C4-2B (cell line): ENCODE results near the gene UGT1A6.

Experiments
- H3K27ac ChIP-seq: fragments of 450-650 bp; 2 replicates; pipeline ENCODE4 v1.5.1; 2017
- CTCF ChIP-seq: fragments of 450-650 bp; conservative IDR thresholded peaks from 2 replicates; pipeline ENCODE4 v1.5.1; 2017; ENCODE audit warnings: mild to moderate bottlenecking
- ZFX ChIP-seq: fragments of 450-650 bp; IDR thresholded peaks from 2 replicates; pipeline ENCODE4 v1.6.1; 2017

The UGT1A6 gene

GRCh38 chr2:233799716-233800115 lies 107.0 kb downstream of the UGT1A6 start:
- H3K27ac ChIP-seq = no peak overlapping the region
- TF ChIP-seq ZFX = no peak
- TF ChIP-seq CTCF = no peak

GRCh38 chr2:233800208-233800607 lies 107.5 kb downstream of the UGT1A6 start:
- no peak overlapping the region for H3K27ac ChIP-seq
- no peak for TF ChIP-seq ZFX
- TF ChIP-seq CTCF = no peak

DNA sequence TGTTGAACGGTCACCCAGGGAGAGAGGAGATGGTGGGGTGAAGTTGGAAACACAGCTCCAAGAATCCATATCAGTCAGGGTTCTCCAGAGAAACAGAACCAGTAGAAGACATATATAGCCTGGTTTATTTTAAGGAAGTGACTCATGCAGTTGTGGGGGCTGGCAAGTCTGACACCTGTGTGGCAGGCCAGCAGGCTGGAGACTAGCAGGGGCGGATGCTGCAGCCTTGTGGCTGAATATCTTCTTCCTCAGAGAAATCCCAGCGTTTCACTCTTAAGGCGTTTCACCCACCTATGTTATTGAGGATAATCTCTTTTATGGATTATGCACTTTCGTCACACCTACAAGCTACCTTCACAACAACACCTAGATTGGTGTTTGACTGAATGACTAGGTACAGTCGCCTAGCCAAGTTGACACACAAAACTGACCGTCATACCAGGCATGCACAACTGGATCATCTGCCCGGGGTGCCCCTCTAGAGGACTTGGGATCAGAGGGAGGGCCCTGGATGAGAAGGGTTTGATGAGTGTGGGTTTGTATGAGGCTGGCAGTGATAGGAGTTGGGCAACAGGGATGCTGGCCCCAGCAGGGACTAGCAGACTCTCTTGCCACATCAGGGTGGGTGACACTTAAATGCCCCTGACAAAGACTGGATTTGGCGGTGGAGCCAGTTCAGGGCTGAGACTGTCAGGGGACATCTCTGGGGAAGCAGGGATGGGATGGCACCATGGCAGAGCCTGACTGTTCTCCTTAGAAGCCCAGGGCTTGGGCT lies 108.9 kb downstream of the UGT1A6 start:
- H3K27ac ChIP-seq = no peak overlapping the region
- TF ChIP-seq ZFX (no peak), CTCF (no peak)

DNA sequence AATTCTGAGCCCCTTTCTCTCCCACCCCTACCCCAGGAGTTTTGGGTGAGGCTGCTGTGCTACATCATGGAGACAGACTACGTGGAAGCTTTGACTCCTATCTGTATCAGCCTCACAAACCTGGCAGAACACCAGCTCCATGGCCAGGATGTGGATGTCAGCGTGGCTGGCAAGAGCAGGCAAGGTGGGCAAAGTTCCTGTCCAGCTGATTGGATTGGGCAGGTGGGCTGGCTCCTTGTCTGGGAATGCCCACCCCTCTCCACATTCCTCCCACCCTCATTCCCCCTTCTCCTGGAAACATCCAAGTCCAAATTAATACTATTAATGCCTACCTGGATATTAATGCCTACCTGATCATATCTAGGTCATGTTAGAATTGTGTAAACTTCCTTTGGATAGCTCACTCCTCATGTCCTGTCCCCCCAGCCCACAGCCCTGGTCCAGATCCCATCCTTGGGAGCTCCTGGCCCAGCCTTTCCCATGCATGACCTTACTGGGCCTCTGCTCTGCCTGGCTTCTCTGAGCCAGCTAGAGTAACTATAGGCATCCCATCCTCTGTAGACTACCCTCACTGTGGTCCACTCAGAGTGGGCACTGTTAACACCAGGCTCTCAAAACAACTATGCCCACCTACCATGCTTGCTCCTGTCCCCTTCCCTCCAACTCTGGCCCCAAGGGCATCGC lies 109.6 kb downstream of the UGT1A6 start:
- no peak for TF ChIP-seq ZFX
- TF ChIP-seq CTCF = no peak
- H3K27ac ChIP-seq = no peak overlapping the region

- no peak overlapping the region for H3K27ac ChIP-seq
- no peak for TF ChIP-seq CTCF
- TF ChIP-seq ZFX = no peak
These were observed 110.7 kb downstream of the UGT1A6 start for GRCh38 chr2:233803292-233803911.

DNA sequence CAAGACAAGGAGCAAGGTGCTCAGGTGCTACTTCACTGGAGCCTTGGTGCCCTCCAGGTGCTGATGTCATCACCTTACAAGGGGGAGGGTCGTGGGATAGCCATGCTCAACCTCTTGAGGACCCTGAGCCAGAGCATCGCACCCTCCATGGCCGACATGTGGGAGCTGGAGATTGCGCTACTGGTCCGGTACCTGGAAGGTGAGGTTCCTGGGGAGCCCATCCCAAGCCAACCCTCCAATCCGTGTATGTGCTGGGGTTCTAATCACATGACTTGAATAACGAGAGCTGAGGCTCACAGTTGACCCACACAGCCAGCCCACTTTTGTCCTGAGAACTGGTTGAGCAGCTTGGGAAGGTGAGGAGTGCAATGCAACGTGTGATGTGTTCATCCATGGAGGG lies 111.3 kb downstream of the UGT1A6 start:
- no peak overlapping the region for H3K27ac ChIP-seq
- TF ChIP-seq CTCF (no peak), ZFX (no peak)
